Psoas muscle (tissue), 8 donors: ENCODE measurements around the gene ERAS. TPM values are rescaled to one million over a fixed set of nuclear protein-coding genes. Genes with fewer than 3 reads are reported as not detected.

ENCODE experiments used
- ATAC-seq, 4 donors: fragments of 200-7000 bp; cut with Tn5 transposase; one replicate each; pipeline ENCODE4 v1.9.1; 2020; ENCODE audit warnings: moderate library complexity in 3 of 4, mild to moderate bottlenecking in 2 of 4
- DNase-seq, 2 donors: peaks; one replicate each; pipeline ENCODE4 v3.0.0-alpha.2; 2020
- H3K27ac ChIP-seq: fragments of 200-600 bp; one replicate; pipeline ENCODE4 v1.8.0; 2022
- H3K27me3 ChIP-seq, 3 donors: fragments of 200-600 bp in 1 of 3; one replicate each; pipeline versions ENCODE4 v1.6.1 to v1.8.0; 2013 to 2022; ENCODE audit warnings: low read length in 2 of 3, mild to moderate bottlenecking in 2 of 3, moderate library complexity in 1 of 3; ENCODE audit not compliant: insufficient read depth in 3 of 3
- H3K36me3 ChIP-seq, 2 donors: fragments of 200-600 bp in 1 of 2; one replicate each; pipeline versions ENCODE4 v1.6.1 to v1.8.0; 2013 to 2022; ENCODE audit warnings: low read depth in 1 of 2, mild to moderate bottlenecking in 1 of 2, moderate library complexity in 1 of 2; ENCODE audit not compliant: insufficient read depth in 1 of 2
- H3K4me1 ChIP-seq: fragments of 200-600 bp; one replicate; pipeline ENCODE4 v1.8.0; 2022
- H3K4me3 ChIP-seq: fragments of 200-600 bp; one replicate; pipeline ENCODE4 v1.8.0; 2022; ENCODE audit warnings: mild to moderate bottlenecking
- H3K9me3 ChIP-seq: fragments of 200-600 bp; one replicate; pipeline ENCODE4 v1.8.0; 2022
- CTCF ChIP-seq: fragments of 200-600 bp; IDR thresholded peaks from one replicate; pipeline ENCODE4 v1.8.0; 2022; ENCODE audit warnings: antibody characterized with exemption
- WGBS, 3 donors: extraction: QIAGEN DNeasy Blood & Tissue Kit; methylation state at CpG; one replicate each; pipeline versions ENCODE4 v1.1.6 to v1.1.7; 2013; 5-methylcytosine and 5-hydroxymethylcytosine counted together
- intact Hi-C, 2 donors: fragments of 100-400 bp; cut with DNase I; formaldehyde crosslinking; loops; one replicate each; pipeline versions ENCODE4 v1.11.0 to v1.14.2; 2022
- polyA plus RNA-seq, 3 donors: library from polyadenylated mRNA; stranded (reverse); fragments of 200-250 nt; gene quantifications; one replicate each; pipeline ENCODE4 v1.2.3, GENCODE V29; 2013
- total RNA-seq, 4 donors: library from RNA; stranded (reverse); fragmentation: NEBNext Ultra II Directional in 2 of 4; extraction: Animal tissue kit (Norgen Biotek cat#: 25700) in 2 of 4; gene quantifications; one replicate each; pipeline versions ENCODE4 v1.2.1 to v1.2.4, GENCODE V29; 2021 to 2023
- donor health status: healthy with polysubstance abuse.
- donor health status: DM: no; HTN: no; CAD: no; lungs with moderate emphysema.
- donor health status: Bipolar disorder and iron deficiency.
- donor health status: healthy.
- donor health status: DM: yes; HTN: yes; CAD: no.
- donor health status: DM: no; HTN: no; CAD: no.
- donor health status: DM: no; HTN: no; CAD: no.
- donor health status: DM: yes; HTN: yes; CAD: no.

ERAS gene
- total and polyA plus RNA-seq, 7 donors: not detected

GRCh38 chrX:48813644-48814043, 12.7 kb upstream of the ERAS start:
- no peak for DNase-seq
- H3K27me3 ChIP-seq: peaks cover 0 to 3% (median 0%) of the 10 kb centered on the region in 3 donors
- H3K9me3 ChIP-seq: no peaks in the 10 kb centered on the region
- peaks cover 0 to 56% of the 10 kb centered on the region in 2 donors for H3K36me3 ChIP-seq
- 91 to 97% (median 96%) methylated on average over 8 of the region's 8 CpGs for WGBS, 3 donors
- H3K4me3 ChIP-seq: no peak overlapping the region
- no peak for TF ChIP-seq CTCF
- ATAC-seq: no peak
- intact Hi-C loops: no loop called here
- H3K4me1 ChIP-seq: no peaks in the 10 kb centered on the region
- no peak overlapping the region for H3K27ac ChIP-seq

- Histone ChIP-seq H3K27me3 (peaks cover 0 to 3% (median 0%) of the 10 kb centered on the region in 3 donors), H3K36me3 (peaks cover 0 to 61% of the 10 kb centered on the region in 2 donors), H3K4me1 (no peaks in the 10 kb centered on the region), H3K27ac (no peak overlapping the region), H3K9me3 (no peaks in the 10 kb centered on the region), H3K4me3 (no peak overlapping the region)
- no peak for TF ChIP-seq CTCF
- intact Hi-C loops: no loop called here
- DNase-seq (no peak), ATAC-seq (no peak)
- WGBS, 3 donors: 87 to 95% (median 92%) methylated on average over 4 to 8 of the region's 8 CpGs
These were observed 11.6 kb upstream of the ERAS start for GRCh38 chrX:48814722-48815121.

- Histone ChIP-seq H3K27me3 (peaks cover 0 to 3% (median 0%) of the 10 kb centered on the region in 3 donors), H3K27ac (no peak overlapping the region), H3K4me1 (no peaks in the 10 kb centered on the region), H3K9me3 (no peaks in the 10 kb centered on the region), H3K36me3 (peaks cover 0 to 58% of the 10 kb centered on the region in 2 donors), H3K4me3 (no peak overlapping the region)
- TF ChIP-seq CTCF: no peak
- 86 to 91% (median 88%) methylated on average over 8 of the region's 8 CpGs for WGBS, 3 donors
- ATAC-seq (no peak), DNase-seq (no peak)
- intact Hi-C loops: no loop called here
These were observed 11.0 kb upstream of the ERAS start for GRCh38 chrX:48815266-48815665.

- H3K9me3 ChIP-seq: no peaks in the 10 kb centered on the region
- WGBS, 3 donors: 91 to 96% (median 93%) methylated on average over 17 to 18 of the region's 18 CpGs
These were observed 10.1 kb upstream of the ERAS start for GRCh38 chrX:48816014-48816810.

More at GRCh38 chrX:48816014-48816810, 10.1 kb upstream of the ERAS start:
- peaks cover 0 to 58% of the 10 kb centered on the region in 2 donors for H3K36me3 ChIP-seq
- ATAC-seq (no peak), DNase-seq (no peak)
- TF ChIP-seq CTCF: no peak
- H3K4me3 ChIP-seq: no peak overlapping the region
- H3K27me3 ChIP-seq: peaks cover 0 to 3% (median 0%) of the 10 kb centered on the region in 3 donors
- intact Hi-C loops: no loop called here
- H3K27ac ChIP-seq: no peak overlapping the region
- no peaks in the 10 kb centered on the region for H3K4me1 ChIP-seq
